H9 (cell line): ENCODE data around the gene NCAM1. TPM values are rescaled to one million over a fixed set of nuclear protein-coding genes. Genes with fewer than 3 reads are reported as not detected.

Experiments used
- DNase-seq: peaks from one replicate; pipeline ENCODE4 v3.0.0-alpha.2; 2017
- H2AFZ ChIP-seq: one replicate; pipeline ENCODE4 v1.6.1; 2013; ENCODE audit warnings: mild to moderate bottlenecking, low read length, control low read depth, moderate library complexity
- H2AK5ac ChIP-seq: 2 replicates; pipeline ENCODE4 v1.6.1; 2013; ENCODE audit warnings: low read length, control low read depth, mixed read lengths; ENCODE audit not compliant: insufficient read length
- H2BK120ac ChIP-seq: one replicate; pipeline ENCODE4 v1.6.1; 2013; ENCODE audit warnings: low read depth, mild to moderate bottlenecking, low read length, control low read depth, inconsistent platforms; ENCODE audit not compliant: poor library complexity, severe bottlenecking
- H2BK12ac ChIP-seq: 2 replicates; pipeline ENCODE4 v1.6.1; 2013; ENCODE audit warnings: low read length, control low read depth, mixed read lengths, low read depth; ENCODE audit not compliant: insufficient read length
- H2BK15ac ChIP-seq: 2 replicates; pipeline ENCODE4 v1.6.1; 2013; ENCODE audit warnings: low read depth, low read length, control low read depth
- H2BK20ac ChIP-seq: one replicate; pipeline ENCODE4 v1.6.1; 2013; ENCODE audit warnings: low read depth, mild to moderate bottlenecking, low read length, control low read depth, inconsistent platforms; ENCODE audit not compliant: poor library complexity, severe bottlenecking
- H2BK5ac ChIP-seq: 2 replicates; pipeline ENCODE4 v1.6.1; 2013; ENCODE audit warnings: low read length, control low read depth, mixed read lengths; ENCODE audit not compliant: insufficient read length
- H3K14ac ChIP-seq: 2 replicates; pipeline ENCODE4 v1.6.1; 2013; ENCODE audit warnings: low read length, control low read depth; ENCODE audit not compliant: insufficient read depth
- H3K18ac ChIP-seq: 2 replicates; pipeline ENCODE4 v1.6.1; 2013; ENCODE audit warnings: low read depth, mild to moderate bottlenecking, mixed read lengths, low read length, control low read depth; ENCODE audit not compliant: insufficient read length
- H3K23ac ChIP-seq: 2 replicates; pipeline ENCODE4 v1.6.1; 2013; ENCODE audit warnings: low read length, control low read depth, mixed read lengths, low read depth; ENCODE audit not compliant: insufficient read length
- H3K23me2 ChIP-seq: 2 replicates; pipeline ENCODE4 v1.6.1; 2013; ENCODE audit warnings: low read depth, mild to moderate bottlenecking, mixed read lengths, low read length, control low read depth; ENCODE audit not compliant: insufficient read length, poor library complexity, severe bottlenecking
- H3K27ac ChIP-seq: 2 replicates; pipeline ENCODE4 v1.5.1; 2013; ENCODE audit warnings: low read length, control low read depth, mixed read lengths, low read depth; ENCODE audit not compliant: insufficient read length
- H3K27me3 ChIP-seq: 2 replicates; pipeline ENCODE4 v1.6.1; 2013; ENCODE audit warnings: low read length, control low read depth, inconsistent platforms; ENCODE audit not compliant: insufficient read depth
- H3K4ac ChIP-seq: 2 replicates; pipeline ENCODE4 v1.6.1; 2013; ENCODE audit warnings: low read depth, mild to moderate bottlenecking, control low read depth, inconsistent platforms, low read length, moderate library complexity
- H3K4me1 ChIP-seq: 2 replicates; pipeline ENCODE4 v1.6.1; 2013; ENCODE audit warnings: low read length, control low read depth, inconsistent platforms; ENCODE audit not compliant: insufficient read depth
- H3K4me2 ChIP-seq: 2 replicates; pipeline ENCODE4 v1.6.1; 2013; ENCODE audit warnings: low read length, control low read depth, mixed read lengths; ENCODE audit not compliant: insufficient read length, insufficient read depth
- H3K56ac ChIP-seq: 2 replicates; pipeline ENCODE4 v1.6.1; 2013; ENCODE audit warnings: low read depth, mild to moderate bottlenecking, mixed read lengths, low read length, control low read depth; ENCODE audit not compliant: insufficient read length
- H3K79me1 ChIP-seq: 2 replicates; pipeline ENCODE4 v1.6.1; 2013; ENCODE audit warnings: low read depth, mild to moderate bottlenecking, moderate library complexity, low read length, control low read depth, inconsistent platforms; ENCODE audit not compliant: insufficient read depth, poor library complexity, severe bottlenecking
- H3K79me2 ChIP-seq: 2 replicates; pipeline ENCODE4 v1.6.1; 2013; ENCODE audit warnings: low read length, control low read depth, inconsistent platforms; ENCODE audit not compliant: insufficient read depth
- H3K9ac ChIP-seq: 2 replicates; pipeline ENCODE4 v1.6.1; 2013; ENCODE audit warnings: low read length, control low read depth, mixed read lengths; ENCODE audit not compliant: insufficient read length; ENCODE audit errors: extremely low read depth
- H3K9me3 ChIP-seq: one replicate; pipeline ENCODE4 v1.6.1; 2013; ENCODE audit warnings: low read depth, low read length, inconsistent platforms; ENCODE audit not compliant: control insufficient read depth
- H3T11ph ChIP-seq: one replicate; pipeline ENCODE4 v1.6.1; 2013; ENCODE audit warnings: mild to moderate bottlenecking, low read length, control low read depth, inconsistent platforms
- H4K20me1 ChIP-seq: one replicate; pipeline ENCODE4 v1.6.1; 2013; ENCODE audit not compliant: control insufficient read depth, insufficient read length, insufficient read depth
- H4K5ac ChIP-seq: 2 replicates; pipeline ENCODE4 v1.6.1; 2013; ENCODE audit warnings: low read depth, mild to moderate bottlenecking, mixed read lengths, low read length, control low read depth; ENCODE audit not compliant: insufficient read length
- H4K8ac ChIP-seq: replicated peaks from 2 replicates; pipeline ENCODE4 v1.6.1; 2013; ENCODE audit warnings: low read length, control low read depth, mixed read lengths, low read depth; ENCODE audit not compliant: insufficient read length
- H4K91ac ChIP-seq: 2 replicates; pipeline ENCODE4 v1.6.1; 2013; ENCODE audit warnings: low read depth, mild to moderate bottlenecking, moderate library complexity, mixed read lengths, low read length, control low read depth; ENCODE audit not compliant: insufficient read length
- H3K27ac Mint-ChIP-seq, 3 experiments: 2 replicates in 2 of 3; 3 replicates in 1 of 3; pipeline ENCODE4 v1.8.0; 2020 to 2021; ENCODE audit warnings: mixed read lengths in 3 of 3, mild to moderate bottlenecking in 1 of 3, moderate library complexity in 1 of 3
- H3K27me3 Mint-ChIP-seq: 2 replicates; pipeline ENCODE4 v1.8.0; 2021; ENCODE audit warnings: low read depth, mild to moderate bottlenecking, moderate library complexity, mixed read lengths
- H3K36me3 Mint-ChIP-seq, 3 experiments: 2 replicates in 2 of 3; 3 replicates in 1 of 3; pipeline ENCODE4 v1.8.0; 2020 to 2021; ENCODE audit warnings: low read depth in 3 of 3, mixed read lengths in 3 of 3; ENCODE audit not compliant: insufficient read depth in 1 of 3
- H3K4me1 Mint-ChIP-seq, 2 experiments: 2 replicates each; pipeline ENCODE4 v1.8.0; 2020; ENCODE audit warnings: mixed read lengths in 2 of 2
- H3K4me3 Mint-ChIP-seq, 2 experiments: 2 replicates in 1 of 2; 3 replicates in 1 of 2; pipeline ENCODE4 v1.8.0; 2020 to 2021; ENCODE audit warnings: mild to moderate bottlenecking in 2 of 2, mixed read lengths in 2 of 2, moderate library complexity in 1 of 2
- H3K9me3 Mint-ChIP-seq, 2 experiments: 2 replicates in 1 of 2; 3 replicates in 1 of 2; pipeline ENCODE4 v1.8.0; 2020; ENCODE audit warnings: mild to moderate bottlenecking in 2 of 2, mixed read lengths in 2 of 2, moderate library complexity in 1 of 2
- CTCF ChIP-seq: fragments of 200-600 bp; sonication (generic); conservative IDR thresholded peaks from 3 replicates; pipeline ENCODE4 v1.8.0; 2021; ENCODE audit warnings: antibody characterized with exemption, mild to moderate bottlenecking
- WGBS: extraction: QIAGEN DNeasy Blood & Tissue Kit; methylation state at CpG from one replicate; pipeline ENCODE4 v1.1.7; 2013; ENCODE audit warnings: missing lambda C conversion rate, low lambda C conversion rate, mixed read lengths; ENCODE audit not compliant: insufficient read length; ENCODE audit errors: extremely low coverage; 5-methylcytosine and 5-hydroxymethylcytosine counted together
- total RNA-seq: library from RNA; stranded (reverse); gene quantifications from 2 replicates; pipeline ENCODE4 v1.2.1, GENCODE V29; 2021

NCAM1 gene
- total RNA-seq, 1 experiment from 2014 or later, result 2.5 TPM

GRCh38 chr11:113110046-113110445 is 148.8 kb downstream of the NCAM1 start:
- Histone ChIP-seq H3K23ac (no peak overlapping the region), H3K27ac (no peak overlapping the region), H3K79me2 (no peaks in the 10 kb centered on the region), H2BK5ac (no peak overlapping the region), H3K27me3 (no peaks in the 10 kb centered on the region), H3K14ac (no peak overlapping the region), H3K9me3 (no peaks in the 10 kb centered on the region), H4K20me1 (no peaks in the 10 kb centered on the region), H4K8ac (no peak overlapping the region), H4K91ac (no peak overlapping the region), H3T11ph (no peak overlapping the region), H3K23me2 (no peaks in the 10 kb centered on the region), H2AFZ (no peak overlapping the region), H3K9ac (no peak overlapping the region), H2BK12ac (no peak overlapping the region), H2AK5ac (no peak overlapping the region), H3K4me2 (no peak overlapping the region), H2BK120ac (no peak overlapping the region), H4K5ac (no peak overlapping the region), H3K56ac (no peak overlapping the region), H3K4me1 (no peaks in the 10 kb centered on the region), H3K4ac (no peak overlapping the region), H2BK15ac (no peak overlapping the region), H3K18ac (no peak overlapping the region), H2BK20ac (no peak overlapping the region), H3K79me1 (no peaks in the 10 kb centered on the region)
- WGBS, result no CpG with 5 or more reads among the region's 1 CpG
- Mint-ChIP-seq H3K36me3 (no peaks in the 10 kb centered on the region), H3K4me3 (no peak overlapping the region), H3K27ac (no peak overlapping the region), H3K9me3 (no peaks in the 10 kb centered on the region), H3K4me1 (peaks cover 2% of the 10 kb centered on the region in 2 experiments; a peak in 2 of 4 replicates), H3K27me3 (peaks cover 2% of the 10 kb centered on the region)
- DNase-seq, result no peak
- TF ChIP-seq CTCF, result no peak
